ENCODE measurements around the gene SHISA6. TPM values are rescaled to one million over a fixed set of nuclear protein-coding genes. Genes with fewer than 3 reads are reported as not detected.

The SHISA6 gene
- polyA plus RNA-seq, 1 of the 3 experiments (the other 2 are of a cell fraction): not detected

GRCh38 chr17:11363565-11364117 lies 122.6 kb downstream of the SHISA6 start:
- Histone ChIP-seq H3F3A (replicated peaks; ENCODE audit: insufficient read depth) (no peaks in the 10 kb centered on the region), H3K79me2 (ENCODE audit: insufficient read depth) (no peaks in the 10 kb centered on the region), H3K9me3 (no peaks in the 10 kb centered on the region), H3K27me3 (ENCODE audit: insufficient read depth) (no peaks in the 10 kb centered on the region), H3K9ac (no peak overlapping the region), H2AFZ (ENCODE audit: low read depth) (no peak overlapping the region), H3K4me1 (ENCODE audit: control insufficient read depth in 1 of 2, insufficient read depth in 2 of 2, low read depth in 1 of 2, low read length in 1 of 2) (no peaks in the 10 kb centered on the region), H3K4me2 (no peak overlapping the region), H3K9me2 (no peaks in the 10 kb centered on the region), H3K27ac (ENCODE audit: low read depth in 2 of 2, low read length in 1 of 2) (no peak overlapping the region), H3K4me3 (ENCODE audit: low read depth in 2 of 2, low read length in 1 of 2) (no peak overlapping the region), H4K20me1 (ENCODE audit: insufficient read depth) (no peaks in the 10 kb centered on the region), H3K36me3 (replicated peaks in 1 of 2; ENCODE audit: control insufficient read depth in 1 of 2, insufficient read depth in 2 of 2, low read length in 1 of 2) (no peaks in the 10 kb centered on the region)
- POLR2A ChIA-PET: no interaction called here
- CTCF ChIA-PET: no interaction called here
- no peak for DNase-seq
- TF ChIP-seq, protein P1, sequence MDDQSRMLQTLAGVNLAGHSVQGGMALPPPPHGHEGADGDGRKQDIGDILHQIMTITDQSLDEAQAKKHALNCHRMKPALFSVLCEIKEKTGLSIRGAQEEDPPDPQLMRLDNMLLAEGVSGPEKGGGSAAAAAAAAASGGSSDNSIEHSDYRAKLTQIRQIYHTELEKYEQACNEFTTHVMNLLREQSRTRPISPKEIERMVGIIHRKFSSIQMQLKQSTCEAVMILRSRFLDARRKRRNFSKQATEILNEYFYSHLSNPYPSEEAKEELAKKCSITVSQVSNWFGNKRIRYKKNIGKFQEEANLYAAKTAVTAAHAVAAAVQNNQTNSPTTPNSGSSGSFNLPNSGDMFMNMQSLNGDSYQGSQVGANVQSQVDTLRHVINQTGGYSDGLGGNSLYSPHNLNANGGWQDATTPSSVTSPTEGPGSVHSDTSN (IDR thresholded peaks at IDR 0.05): no peak
- TF ChIP-seq MXI1 (IDR thresholded peaks at IDR 0.05; ENCODE audit: low read depth, low read length): no peak
- 22% methylated on average over 4 of the region's 5 CpGs for WGBS (ENCODE audit: low lambda C conversion rate)

GRCh38 chr17:11366272-11366850 lies 125.3 kb downstream of the SHISA6 start:
- no peak overlapping the region for H3K4me2 ChIP-seq
- H3K27me3 ChIP-seq (ENCODE audit: insufficient read depth): no peaks in the 10 kb centered on the region
- 6% methylated on average over 4 of the region's 4 CpGs for WGBS (ENCODE audit: low lambda C conversion rate)
- H2AFZ ChIP-seq (ENCODE audit: low read depth): no peak overlapping the region
- no peak overlapping the region for H3K4me3 ChIP-seq (ENCODE audit: low read depth in 2 of 2, low read length in 1 of 2)
- no peak overlapping the region for H3K9ac ChIP-seq
- TF ChIP-seq USF2 (IDR thresholded peaks at IDR 0.05; ENCODE audit: borderline replicate concordance, low read depth, low read length) (no peak), JUND (IDR thresholded peaks at IDR 0.05) (no peak), EP300 (IDR thresholded peaks at IDR 0.05; ENCODE audit: borderline replicate concordance in 1 of 2, low read depth in 1 of 2, low read length in 1 of 2) (no peak), RFX5 (IDR thresholded peaks at IDR 0.05; ENCODE audit: low read length) (no peak)
- CTCF ChIA-PET: interaction anchor here (1.1 kb wide), 1 partner anchor 277 kb away, joined by 3 read pairs; no protein-coding TSS in a partner anchor
- no peaks in the 10 kb centered on the region for H3K79me2 ChIP-seq (ENCODE audit: insufficient read depth)
- no peak overlapping the region for H3K27ac ChIP-seq (ENCODE audit: low read depth in 2 of 2, low read length in 1 of 2)
- no peaks in the 10 kb centered on the region for H3K9me3 ChIP-seq
- no peaks in the 10 kb centered on the region for H3K9me2 ChIP-seq
- H3K4me1 ChIP-seq (ENCODE audit: control insufficient read depth in 1 of 2, insufficient read depth in 2 of 2, low read depth in 1 of 2, low read length in 1 of 2): no peaks in the 10 kb centered on the region
- H3K36me3 ChIP-seq (replicated peaks in 1 of 2; ENCODE audit: control insufficient read depth in 1 of 2, insufficient read depth in 2 of 2, low read length in 1 of 2): no peaks in the 10 kb centered on the region
- POLR2A ChIA-PET: no interaction called here
- H4K20me1 ChIP-seq (ENCODE audit: insufficient read depth): no peaks in the 10 kb centered on the region
- no peaks in the 10 kb centered on the region for H3F3A ChIP-seq (replicated peaks; ENCODE audit: insufficient read depth)
- DNase-seq: no peak

- Histone ChIP-seq H3F3A (replicated peaks; ENCODE audit: insufficient read depth) (no peaks in the 10 kb centered on the region), H3K9ac (no peak overlapping the region), H3K4me3 (ENCODE audit: low read depth in 2 of 2, low read length in 1 of 2) (no peak overlapping the region), H3K9me2 (no peaks in the 10 kb centered on the region), H2AFZ (ENCODE audit: low read depth) (no peak overlapping the region), H3K4me2 (no peak overlapping the region), H3K27ac (ENCODE audit: low read depth in 2 of 2, low read length in 1 of 2) (no peak overlapping the region), H3K79me2 (ENCODE audit: insufficient read depth) (no peaks in the 10 kb centered on the region), H3K27me3 (ENCODE audit: insufficient read depth) (no peaks in the 10 kb centered on the region), H4K20me1 (ENCODE audit: insufficient read depth) (no peaks in the 10 kb centered on the region), H3K4me1 (ENCODE audit: control insufficient read depth in 1 of 2, insufficient read depth in 2 of 2, low read depth in 1 of 2, low read length in 1 of 2) (no peaks in the 10 kb centered on the region), H3K9me3 (0 out of 2 replicates have a peak, but pooled peaks cover 3% of the 10 kb centered on the region), H3K36me3 (replicated peaks in 1 of 2; ENCODE audit: control insufficient read depth in 1 of 2, insufficient read depth in 2 of 2, low read length in 1 of 2) (no peaks in the 10 kb centered on the region)
- TF ChIP-seq POLR2AphosphoS5 (IDR thresholded peaks at IDR 0.05; ENCODE audit: low read depth, low read length) (no peak), TEAD4 (IDR thresholded peaks at IDR 0.05; ENCODE audit: borderline replicate concordance, insufficient read depth) (no peak), MXI1 (IDR thresholded peaks at IDR 0.05; ENCODE audit: low read depth, low read length) (no peak), CHD2 (IDR thresholded peaks at IDR 0.05; ENCODE audit: low read length, partially characterized antibody) (no peak), JUND (IDR thresholded peaks at IDR 0.05) (no peak), RAD21 (IDR thresholded peaks at IDR 0.05; ENCODE audit: low read length) (no peak), TCF12 (IDR thresholded peaks at IDR 0.05) (no peak), ZBTB33 (IDR thresholded peaks at IDR 0.05; ENCODE audit: borderline replicate concordance, low read depth) (no peak)
- TF ChIP-seq, protein P2, sequence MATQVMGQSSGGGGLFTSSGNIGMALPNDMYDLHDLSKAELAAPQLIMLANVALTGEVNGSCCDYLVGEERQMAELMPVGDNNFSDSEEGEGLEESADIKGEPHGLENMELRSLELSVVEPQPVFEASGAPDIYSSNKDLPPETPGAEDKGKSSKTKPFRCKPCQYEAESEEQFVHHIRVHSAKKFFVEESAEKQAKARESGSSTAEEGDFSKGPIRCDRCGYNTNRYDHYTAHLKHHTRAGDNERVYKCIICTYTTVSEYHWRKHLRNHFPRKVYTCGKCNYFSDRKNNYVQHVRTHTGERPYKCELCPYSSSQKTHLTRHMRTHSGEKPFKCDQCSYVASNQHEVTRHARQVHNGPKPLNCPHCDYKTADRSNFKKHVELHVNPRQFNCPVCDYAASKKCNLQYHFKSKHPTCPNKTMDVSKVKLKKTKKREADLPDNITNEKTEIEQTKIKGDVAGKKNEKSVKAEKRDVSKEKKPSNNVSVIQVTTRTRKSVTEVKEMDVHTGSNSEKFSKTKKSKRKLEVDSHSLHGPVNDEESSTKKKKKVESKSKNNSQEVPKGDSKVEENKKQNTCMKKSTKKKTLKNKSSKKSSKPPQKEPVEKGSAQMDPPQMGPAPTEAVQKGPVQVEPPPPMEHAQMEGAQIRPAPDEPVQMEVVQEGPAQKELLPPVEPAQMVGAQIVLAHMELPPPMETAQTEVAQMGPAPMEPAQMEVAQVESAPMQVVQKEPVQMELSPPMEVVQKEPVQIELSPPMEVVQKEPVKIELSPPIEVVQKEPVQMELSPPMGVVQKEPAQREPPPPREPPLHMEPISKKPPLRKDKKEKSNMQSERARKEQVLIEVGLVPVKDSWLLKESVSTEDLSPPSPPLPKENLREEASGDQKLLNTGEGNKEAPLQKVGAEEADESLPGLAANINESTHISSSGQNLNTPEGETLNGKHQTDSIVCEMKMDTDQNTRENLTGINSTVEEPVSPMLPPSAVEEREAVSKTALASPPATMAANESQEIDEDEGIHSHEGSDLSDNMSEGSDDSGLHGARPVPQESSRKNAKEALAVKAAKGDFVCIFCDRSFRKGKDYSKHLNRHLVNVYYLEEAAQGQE (IDR thresholded peaks at IDR 0.05; ENCODE audit: low read depth, low read length): no peak
- DNase-seq: no peak
- CTCF ChIA-PET: no interaction called here
- POLR2A ChIA-PET: no interaction called here
- WGBS (ENCODE audit: low lambda C conversion rate): 30% methylated on average over 6 of the region's 6 CpGs
These were observed 128.6 kb downstream of the SHISA6 start for GRCh38 chr17:11369575-11369974.

Data from SK-N-SH (cell line).